ENCODE results near the gene LMO7. TPM values are rescaled to one million over a fixed set of nuclear protein-coding genes. Genes with fewer than 3 reads are reported as not detected.

The LMO7 gene
- total and polyA plus RNA-seq, 4 donors: 75.9 to 679 (median 214) TPM

DNA sequence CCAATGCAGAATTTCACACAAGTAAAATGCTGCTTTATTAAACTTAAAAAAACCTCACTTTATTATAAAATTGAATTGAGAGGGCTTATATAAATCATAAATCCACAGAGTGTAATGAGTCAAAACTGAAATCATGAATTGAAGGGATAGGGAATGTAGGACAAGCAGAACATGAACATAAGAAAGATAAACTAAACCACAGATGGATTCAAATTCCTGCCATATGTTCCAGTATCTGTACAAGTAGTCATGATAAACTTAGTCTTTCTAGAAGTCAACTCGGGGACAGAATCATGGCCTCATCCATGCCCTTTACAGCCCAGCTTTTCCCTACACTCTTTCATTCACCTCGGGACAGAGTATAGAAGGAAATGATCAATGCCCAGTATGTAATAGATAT lies 16.6 kb downstream of the LMO7 start:
- Histone ChIP-seq H3K36me3 (ENCODE audit: control insufficient read depth in 4 of 4, insufficient read depth in 4 of 4, low read length in 4 of 4) (no peaks in the 10 kb centered on the region), H3K9ac (ENCODE audit: insufficient read depth in 1 of 2, low read length in 2 of 2) (no peak overlapping the region), H3K4me1 (ENCODE audit: control insufficient read depth in 5 of 5, insufficient read depth in 5 of 5, low read length in 5 of 5) (no peaks in the 10 kb centered on the region), H3K4me3 (no peak overlapping the region), H3K27ac (ENCODE audit: low read depth in 1 of 2, low read length in 1 of 2) (no peak overlapping the region), H3K9me3 (ENCODE audit: control insufficient read depth in 4 of 4, insufficient read depth in 3 of 4, low read length in 3 of 4) (no peaks in the 10 kb centered on the region), H3K27me3 (ENCODE audit: control insufficient read depth in 3 of 3, insufficient read depth in 3 of 3, low read length in 2 of 3) (no peaks in the 10 kb centered on the region)
- 93 to 98% methylated on average over 2 of the region's 2 CpGs for WGBS, 2 donors
- no peak for DNase-seq
- TF ChIP-seq, protein P1, sequence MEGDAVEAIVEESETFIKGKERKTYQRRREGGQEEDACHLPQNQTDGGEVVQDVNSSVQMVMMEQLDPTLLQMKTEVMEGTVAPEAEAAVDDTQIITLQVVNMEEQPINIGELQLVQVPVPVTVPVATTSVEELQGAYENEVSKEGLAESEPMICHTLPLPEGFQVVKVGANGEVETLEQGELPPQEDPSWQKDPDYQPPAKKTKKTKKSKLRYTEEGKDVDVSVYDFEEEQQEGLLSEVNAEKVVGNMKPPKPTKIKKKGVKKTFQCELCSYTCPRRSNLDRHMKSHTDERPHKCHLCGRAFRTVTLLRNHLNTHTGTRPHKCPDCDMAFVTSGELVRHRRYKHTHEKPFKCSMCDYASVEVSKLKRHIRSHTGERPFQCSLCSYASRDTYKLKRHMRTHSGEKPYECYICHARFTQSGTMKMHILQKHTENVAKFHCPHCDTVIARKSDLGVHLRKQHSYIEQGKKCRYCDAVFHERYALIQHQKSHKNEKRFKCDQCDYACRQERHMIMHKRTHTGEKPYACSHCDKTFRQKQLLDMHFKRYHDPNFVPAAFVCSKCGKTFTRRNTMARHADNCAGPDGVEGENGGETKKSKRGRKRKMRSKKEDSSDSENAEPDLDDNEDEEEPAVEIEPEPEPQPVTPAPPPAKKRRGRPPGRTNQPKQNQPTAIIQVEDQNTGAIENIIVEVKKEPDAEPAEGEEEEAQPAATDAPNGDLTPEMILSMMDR (IDR thresholded peaks at IDR 0.05; ENCODE audit: control extremely low read depth, extremely low read depth): no peak
- no peak for ATAC-seq (ENCODE audit: insufficient read depth, low FRiP score)

DNA sequence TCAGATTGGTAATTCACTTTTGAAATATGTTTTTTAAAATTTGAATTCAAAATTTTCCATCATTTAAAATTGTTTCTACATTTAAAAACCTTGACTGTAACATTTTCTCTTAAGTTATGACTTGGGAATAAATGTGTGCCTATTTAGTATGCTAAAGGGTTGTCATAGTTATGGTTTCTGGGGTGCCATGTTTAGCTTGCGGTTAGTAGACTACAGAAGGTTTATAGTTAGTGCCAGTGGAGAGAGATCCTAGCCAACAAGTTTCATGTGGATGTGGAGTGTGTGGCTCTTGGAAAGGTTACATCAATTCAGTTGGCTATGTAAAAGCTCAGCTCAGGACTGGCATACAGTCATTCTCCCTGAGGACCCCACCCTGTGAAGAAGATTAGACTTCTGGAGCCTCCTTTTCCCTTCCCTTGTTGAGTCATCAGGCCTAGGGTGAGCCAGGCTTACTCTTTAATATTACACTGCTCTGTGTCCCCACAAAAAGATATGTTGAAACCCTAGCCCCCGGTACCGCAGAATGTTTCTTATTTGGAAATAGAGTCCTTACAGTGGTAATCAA lies 20.4 kb downstream of the LMO7 start:
- no peaks in the 10 kb centered on the region for H3K27me3 ChIP-seq (ENCODE audit: control insufficient read depth in 3 of 3, insufficient read depth in 3 of 3, low read length in 2 of 3)
- H3K4me3 ChIP-seq: no peak overlapping the region
- H3K4me1 ChIP-seq (ENCODE audit: control insufficient read depth in 5 of 5, insufficient read depth in 5 of 5, low read length in 5 of 5): no peaks in the 10 kb centered on the region
- H3K9me3 ChIP-seq (ENCODE audit: control insufficient read depth in 4 of 4, insufficient read depth in 3 of 4, low read length in 3 of 4): no peaks in the 10 kb centered on the region
- no peaks in the 10 kb centered on the region for H3K36me3 ChIP-seq (ENCODE audit: control insufficient read depth in 4 of 4, insufficient read depth in 4 of 4, low read length in 4 of 4)
- DNase-seq: no peak
- no peak overlapping the region for H3K27ac ChIP-seq (ENCODE audit: low read depth in 1 of 2, low read length in 1 of 2)
- TF ChIP-seq, protein P1 (IDR thresholded peaks at IDR 0.05; ENCODE audit: control extremely low read depth, extremely low read depth): no peak
- 97 to 98% methylated on average over 3 of the region's 3 CpGs for WGBS, 2 donors
- H3K9ac ChIP-seq (ENCODE audit: insufficient read depth in 1 of 2, low read length in 2 of 2): no peak overlapping the region
- ATAC-seq (ENCODE audit: insufficient read depth, low FRiP score): no peak

DNA sequence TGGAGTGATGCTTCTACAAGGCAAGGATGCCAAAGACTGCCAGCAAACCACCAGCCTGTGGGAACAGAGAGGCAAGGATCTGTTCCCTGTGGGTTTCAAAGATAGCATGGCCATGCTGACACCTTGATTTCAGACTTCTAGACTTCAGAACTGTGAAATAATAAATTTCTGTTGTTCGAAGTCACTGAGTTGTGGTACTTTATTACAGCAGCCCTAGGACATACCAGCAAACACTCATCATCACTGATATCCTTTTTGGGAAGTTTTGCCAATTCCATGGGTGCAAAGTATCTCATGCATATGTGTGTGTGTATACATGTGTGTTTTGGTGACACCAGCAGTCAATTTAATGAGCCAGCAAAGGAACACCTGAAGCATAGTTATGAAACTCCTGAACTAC lies 21.0 kb downstream of the LMO7 start:
- H3K4me3 ChIP-seq: no peak overlapping the region
- no peak overlapping the region for H3K27ac ChIP-seq (ENCODE audit: low read depth in 1 of 2, low read length in 1 of 2)
- WGBS, 2 donors: 92 to 94% methylated on average over 1 of the region's 1 CpG
- no peak for ATAC-seq (ENCODE audit: insufficient read depth, low FRiP score)
- no peak for DNase-seq
- no peaks in the 10 kb centered on the region for H3K9me3 ChIP-seq (ENCODE audit: control insufficient read depth in 4 of 4, insufficient read depth in 3 of 4, low read length in 3 of 4)
- TF ChIP-seq, protein P1 (IDR thresholded peaks at IDR 0.05; ENCODE audit: control extremely low read depth, extremely low read depth): no peak
- H3K27me3 ChIP-seq (ENCODE audit: control insufficient read depth in 3 of 3, insufficient read depth in 3 of 3, low read length in 2 of 3): no peaks in the 10 kb centered on the region
- no peaks in the 10 kb centered on the region for H3K4me1 ChIP-seq (ENCODE audit: control insufficient read depth in 5 of 5, insufficient read depth in 5 of 5, low read length in 5 of 5)
- no peaks in the 10 kb centered on the region for H3K36me3 ChIP-seq (ENCODE audit: control insufficient read depth in 4 of 4, insufficient read depth in 4 of 4, low read length in 4 of 4)
- no peak overlapping the region for H3K9ac ChIP-seq (ENCODE audit: insufficient read depth in 1 of 2, low read length in 2 of 2)

DNA sequence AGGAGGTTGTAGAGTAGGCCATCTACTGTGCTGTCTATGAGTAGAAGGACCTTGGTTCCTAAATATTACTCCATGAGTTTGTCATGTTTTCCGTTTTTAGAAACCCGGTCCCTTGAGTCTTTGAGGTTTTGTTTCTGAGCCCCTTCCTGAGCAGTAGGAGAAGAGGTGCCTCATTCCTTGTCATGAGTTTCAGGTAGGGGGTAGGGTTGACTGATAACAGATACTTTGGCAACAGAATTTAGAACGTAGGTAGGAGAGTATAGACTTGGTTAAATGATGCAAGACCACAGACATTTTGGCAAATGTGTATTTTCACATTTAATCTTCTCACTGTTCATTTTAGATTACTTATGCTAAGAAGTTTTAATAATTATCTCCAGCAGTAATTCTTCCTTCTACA lies 24.6 kb downstream of the LMO7 start:
- H3K27ac ChIP-seq (ENCODE audit: low read depth in 1 of 2, low read length in 1 of 2): no peak overlapping the region
- H3K27me3 ChIP-seq (ENCODE audit: control insufficient read depth in 3 of 3, insufficient read depth in 3 of 3, low read length in 2 of 3): no peaks in the 10 kb centered on the region
- no peaks in the 10 kb centered on the region for H3K36me3 ChIP-seq (ENCODE audit: control insufficient read depth in 4 of 4, insufficient read depth in 4 of 4, low read length in 4 of 4)
- ATAC-seq (ENCODE audit: insufficient read depth, low FRiP score) (no peak), DNase-seq (no peak)
- H3K9me3 ChIP-seq (ENCODE audit: control insufficient read depth in 4 of 4, insufficient read depth in 3 of 4, low read length in 3 of 4): no peaks in the 10 kb centered on the region
- H3K9ac ChIP-seq (ENCODE audit: insufficient read depth in 1 of 2, low read length in 2 of 2): no peak overlapping the region
- TF ChIP-seq, protein P1 (IDR thresholded peaks at IDR 0.05; ENCODE audit: control extremely low read depth, extremely low read depth): no peak
- H3K4me3 ChIP-seq: no peak overlapping the region
- WGBS, 2 donors: 90% methylated on average over 3 of the region's 3 CpGs
- no peaks in the 10 kb centered on the region for H3K4me1 ChIP-seq (ENCODE audit: control insufficient read depth in 5 of 5, insufficient read depth in 5 of 5, low read length in 5 of 5)

Measured in lung (tissue), 12 donors.